ENCODE data around the gene MYRFL.
"Not testable (repeated sequence)": the region's sequence is repeated elsewhere in the genome, so short reads cannot be mapped to it uniquely, and the experiment has no call there.

Gene MYRFL

GRCh38 chr12:69837191-69837590 lies 12.2 kb downstream of the MYRFL start:
- no peak for FAIRE-seq
- TF ChIP-seq SPI1 (IDR thresholded peaks at IDR 0.05; ENCODE audit: low read depth, low read length) (no peak), PAX5 (IDR thresholded peaks at IDR 0.05; ENCODE audit: insufficient read depth, low read length, severe bottlenecking) (no peak), POLR2AphosphoS5 (IDR thresholded peaks at IDR 0.05; ENCODE audit: low read depth, low read length) (no peak), TAF1 (IDR thresholded peaks at IDR 0.05; ENCODE audit: low read depth, low read length) (no peak), POLR2A (IDR thresholded peaks at IDR 0.05; ENCODE audit: low read depth, low read length) (no peak), POU2F2 (IDR thresholded peaks at IDR 0.05; ENCODE audit: low read depth, low read length) (no peak)
- no peak for DNase-seq (ENCODE audit: insufficient read length, low spot score)

DNA sequence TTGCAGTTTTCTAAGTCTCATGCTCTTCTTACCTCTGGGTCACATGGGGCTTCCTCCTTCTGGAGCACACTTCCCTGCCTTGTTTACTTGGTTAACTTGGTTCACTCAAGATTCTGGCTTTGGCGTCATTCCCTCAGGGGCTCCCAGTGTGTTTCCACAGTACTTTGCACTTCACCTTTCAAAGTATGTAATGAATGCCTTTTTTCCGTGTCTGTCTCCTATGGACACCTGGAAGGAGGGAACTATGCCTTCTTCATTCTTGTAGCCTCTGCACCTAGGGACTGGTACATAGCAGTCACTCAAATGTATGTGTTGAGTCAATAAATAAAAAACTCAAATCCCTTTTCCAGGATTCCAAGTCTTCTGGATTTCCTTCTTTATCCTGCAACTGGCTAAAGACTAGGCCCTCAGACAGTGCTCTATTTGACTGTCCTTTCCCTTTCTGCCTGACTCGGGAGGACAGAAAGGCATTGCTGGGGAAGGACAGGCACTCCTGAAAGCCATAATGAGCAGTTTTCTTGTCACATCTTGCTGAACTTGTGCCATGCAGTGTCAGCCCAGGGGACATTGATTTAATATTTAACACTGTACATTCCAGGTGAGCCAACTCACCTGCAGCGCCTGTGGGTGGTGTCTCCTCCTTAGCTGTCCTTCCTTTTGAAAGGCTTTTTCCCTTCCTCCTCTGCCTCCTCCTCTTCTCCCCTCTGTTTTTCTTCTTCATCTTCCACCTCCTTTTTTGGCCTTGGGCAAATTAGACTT lies 12.8 kb downstream of the MYRFL start:
- DNase-seq (ENCODE audit: insufficient read length, low spot score) (no peak), FAIRE-seq (no peak)
- no peak for TF ChIP-seq SPI1 (IDR thresholded peaks at IDR 0.05; ENCODE audit: low read depth, low read length)
- no peak for TF ChIP-seq POLR2A (IDR thresholded peaks at IDR 0.05; ENCODE audit: low read depth, low read length)

GRCh38 chr12:69840727-69841126 lies 15.7 kb downstream of the MYRFL start:
- FAIRE-seq, result no peak
- no peak for DNase-seq (ENCODE audit: insufficient read length, low spot score)
- no peak for TF ChIP-seq POLR2A (IDR thresholded peaks at IDR 0.05; ENCODE audit: low read depth, low read length)
- TF ChIP-seq POLR2AphosphoS5 (IDR thresholded peaks at IDR 0.05; ENCODE audit: low read depth, low read length), result no peak
- TF ChIP-seq TAF1 (IDR thresholded peaks at IDR 0.05; ENCODE audit: low read depth, low read length), result no peak
- TF ChIP-seq PAX5 (IDR thresholded peaks at IDR 0.05; ENCODE audit: insufficient read depth, low read length, severe bottlenecking), result no peak
- no peak for TF ChIP-seq SPI1 (IDR thresholded peaks at IDR 0.05; ENCODE audit: low read depth, low read length)
- TF ChIP-seq POU2F2 (IDR thresholded peaks at IDR 0.05; ENCODE audit: low read depth, low read length), result no peak

DNA sequence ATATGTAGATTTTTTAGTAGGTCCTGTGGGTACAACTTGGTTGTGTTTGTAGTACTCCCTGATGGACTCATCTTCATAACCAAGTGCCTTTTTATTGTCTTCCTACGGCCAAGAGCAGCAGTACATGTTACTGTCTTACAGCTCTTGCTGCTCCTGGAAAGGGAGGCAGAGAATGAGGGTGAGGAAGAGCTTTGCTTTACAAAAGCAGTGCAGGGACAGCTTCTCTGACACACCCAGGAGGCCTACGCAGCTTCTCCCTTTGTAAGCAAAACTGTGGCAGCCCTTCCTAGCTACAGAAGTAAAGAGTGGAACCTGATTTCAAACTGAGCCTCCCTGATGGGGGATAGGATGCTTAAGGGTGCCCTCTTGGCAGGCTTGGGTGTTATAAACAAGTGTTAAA lies 18.6 kb downstream of the MYRFL start:
- DNase-seq (ENCODE audit: insufficient read length, low spot score) (no peak), FAIRE-seq (no peak)
- TF ChIP-seq POLR2AphosphoS5 (IDR thresholded peaks at IDR 0.05; ENCODE audit: low read depth, low read length) (no peak), POU2F2 (IDR thresholded peaks at IDR 0.05; ENCODE audit: low read depth, low read length) (no peak), PAX5 (IDR thresholded peaks at IDR 0.05; ENCODE audit: insufficient read depth, low read length, severe bottlenecking) (no peak), SPI1 (IDR thresholded peaks at IDR 0.05; ENCODE audit: low read depth, low read length) (no peak), TAF1 (IDR thresholded peaks at IDR 0.05; ENCODE audit: low read depth, low read length) (no peak), POLR2A (IDR thresholded peaks at IDR 0.05; ENCODE audit: low read depth, low read length) (no peak)

DNA sequence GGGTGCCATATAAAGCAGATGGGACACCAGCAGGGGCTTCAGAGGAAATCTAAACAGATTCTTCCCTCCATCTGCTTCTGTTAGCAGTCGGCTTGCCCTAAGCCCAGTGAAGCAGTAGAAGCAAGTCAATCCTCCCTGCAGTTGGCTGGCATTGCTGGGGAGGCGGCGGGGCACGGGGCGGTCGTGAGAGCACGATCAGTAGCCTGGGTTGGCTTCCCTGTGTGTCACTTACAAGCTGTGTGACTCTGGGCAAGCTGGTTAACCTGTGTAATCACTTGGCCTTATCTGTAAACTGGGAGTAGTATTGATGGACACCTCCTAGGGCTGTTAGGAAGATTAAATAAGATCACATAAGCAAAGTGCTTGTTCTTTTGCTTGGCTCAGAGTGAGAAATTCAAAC lies 19.4 kb downstream of the MYRFL start:
- DNase-seq (ENCODE audit: insufficient read length, low spot score) (no peak), FAIRE-seq (no peak)
- TF ChIP-seq SPI1 (IDR thresholded peaks at IDR 0.05; ENCODE audit: low read depth, low read length) (no peak), POLR2AphosphoS5 (IDR thresholded peaks at IDR 0.05; ENCODE audit: low read depth, low read length) (no peak)

DNA sequence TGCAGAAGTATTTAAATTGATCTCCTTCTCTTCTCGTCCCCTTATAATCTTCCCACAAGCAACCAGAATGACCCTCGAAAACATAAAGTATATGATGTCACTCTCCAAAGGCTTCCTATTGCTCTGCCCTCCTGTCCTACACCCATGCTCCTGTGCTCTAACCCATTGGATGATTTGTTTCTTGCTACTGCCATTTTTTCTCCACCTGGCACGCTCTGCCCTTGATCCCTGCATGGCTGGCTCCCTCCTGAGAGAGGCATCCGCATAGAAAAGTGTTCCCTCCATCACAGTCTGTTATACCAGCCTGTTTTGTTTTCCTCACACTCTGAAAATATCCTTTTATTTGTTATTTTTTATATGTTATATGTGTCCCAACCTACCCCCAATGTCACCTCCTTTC lies 19.8 kb downstream of the MYRFL start:
- TF ChIP-seq POLR2A (IDR thresholded peaks at IDR 0.05; ENCODE audit: low read depth, low read length), result no peak
- TF ChIP-seq SPI1 (IDR thresholded peaks at IDR 0.05; ENCODE audit: low read depth, low read length), result no peak
- TF ChIP-seq TAF1 (IDR thresholded peaks at IDR 0.05; ENCODE audit: low read depth, low read length), result no peak
- TF ChIP-seq POU2F2 (IDR thresholded peaks at IDR 0.05; ENCODE audit: low read depth, low read length), result no peak
- no peak for FAIRE-seq
- no peak for DNase-seq (ENCODE audit: insufficient read length, low spot score)

- DNase-seq (ENCODE audit: insufficient read length, low spot score), result no peak
- TF ChIP-seq POLR2AphosphoS5 (IDR thresholded peaks at IDR 0.05; ENCODE audit: low read depth, low read length) (no peak), POU2F2 (IDR thresholded peaks at IDR 0.05; ENCODE audit: low read depth, low read length) (no peak), SPI1 (IDR thresholded peaks at IDR 0.05; ENCODE audit: low read depth, low read length) (no peak), POLR2A (IDR thresholded peaks at IDR 0.05; ENCODE audit: low read depth, low read length) (no peak), TAF1 (IDR thresholded peaks at IDR 0.05; ENCODE audit: low read depth, low read length) (no peak), PAX5 (IDR thresholded peaks at IDR 0.05; ENCODE audit: insufficient read depth, low read length, severe bottlenecking) (no peak)
- FAIRE-seq, result no peak
Measured at GRCh38 chr12:69846976-69847375, 21.9 kb downstream of the MYRFL start.

- no peak for FAIRE-seq
- DNase-seq (ENCODE audit: insufficient read length, low spot score), result no peak
- TF ChIP-seq PAX5 (IDR thresholded peaks at IDR 0.05; ENCODE audit: insufficient read depth, low read length, severe bottlenecking) (no peak), POLR2A (IDR thresholded peaks at IDR 0.05; ENCODE audit: low read depth, low read length) (no peak), POU2F2 (IDR thresholded peaks at IDR 0.05; ENCODE audit: low read depth, low read length) (no peak), POLR2AphosphoS5 (IDR thresholded peaks at IDR 0.05; ENCODE audit: low read depth, low read length) (no peak), TAF1 (IDR thresholded peaks at IDR 0.05; ENCODE audit: low read depth, low read length) (no peak), SPI1 (IDR thresholded peaks at IDR 0.05; ENCODE audit: low read depth, low read length) (no peak)
Measured at GRCh38 chr12:69851976-69852375, 26.9 kb downstream of the MYRFL start.

GRCh38 chr12:69853176-69853961 lies 28.3 kb downstream of the MYRFL start:
- not testable (repeated sequence) for FAIRE-seq; DNase-seq (ENCODE audit: insufficient read length, low spot score)

GRCh38 chr12:69866698-69867097 lies 41.7 kb downstream of the MYRFL start:
- FAIRE-seq, result no peak
- TF ChIP-seq TAF1 (IDR thresholded peaks at IDR 0.05; ENCODE audit: low read depth, low read length), result no peak
- no peak for TF ChIP-seq POLR2A (IDR thresholded peaks at IDR 0.05; ENCODE audit: low read depth, low read length)
- TF ChIP-seq SPI1 (IDR thresholded peaks at IDR 0.05; ENCODE audit: low read depth, low read length), result no peak
- TF ChIP-seq PAX5 (IDR thresholded peaks at IDR 0.05; ENCODE audit: insufficient read depth, low read length, severe bottlenecking), result no peak
- no peak for DNase-seq (ENCODE audit: insufficient read length, low spot score)

Data from GM12891 (cell line).